HFFc6 (cell line): ENCODE results near the gene ANXA5. TPM values are rescaled to one million over a fixed set of nuclear protein-coding genes. Genes with fewer than 3 reads are reported as not detected.
A peak's percentile ranks its signal among the peaks of the same experiment; 100 is the strongest.
"Not testable (repeated sequence)": the region's sequence is repeated elsewhere in the genome, so short reads cannot be mapped to it uniquely, and the experiment has no call there.

Experiments
- DNase-seq: peaks from one replicate; pipeline ENCODE4 v3.0.0-alpha.2; 2018
- H3K27ac Mint-ChIP-seq: 2 replicates; pipeline ENCODE4 v1.8.0; 2020; ENCODE audit warnings: mild to moderate bottlenecking, mixed read lengths
- H3K27me3 Mint-ChIP-seq: 2 replicates; pipeline ENCODE4 v1.8.0; 2021; ENCODE audit warnings: mild to moderate bottlenecking, moderate library complexity, mixed read lengths; ENCODE audit not compliant: insufficient read depth
- H3K36me3 Mint-ChIP-seq: 2 replicates; pipeline ENCODE4 v1.8.0; 2021; ENCODE audit warnings: low read depth, mixed read lengths
- H3K4me1 Mint-ChIP-seq: 2 replicates; pipeline ENCODE4 v1.8.0; 2020; ENCODE audit warnings: low read depth, mixed read lengths
- H3K4me3 Mint-ChIP-seq: 2 replicates; pipeline ENCODE4 v1.8.0; 2020; ENCODE audit warnings: mild to moderate bottlenecking, moderate library complexity, mixed read lengths
- H3K9me3 Mint-ChIP-seq: 2 replicates; pipeline ENCODE4 v1.8.0; 2020; ENCODE audit warnings: mild to moderate bottlenecking, mixed read lengths
- total RNA-seq, 6 experiments: library from RNA; stranded (reverse); fragmentation: NEBNext Ultra II Directional; extraction: Animal tissue kit (Norgen Biotek cat#: 25700); gene quantifications; 2 replicates in 1 of 6; 3 replicates in 5 of 6; pipeline ENCODE4 v1.2.3, GENCODE V29; 2021
- TF ChIP-seq, protein P1 (sequence below): fragments of 200-600 bp; sonication (generic); IDR thresholded peaks from 2 replicates; pipeline ENCODE4 v1.5.0; 2021; ENCODE audit warnings: antibody characterized with exemption, mild to moderate bottlenecking

The ANXA5 gene
- total RNA-seq, 6 experiments from 2014 or later = 934 to 1,075 (median 1,012) TPM

DNA sequence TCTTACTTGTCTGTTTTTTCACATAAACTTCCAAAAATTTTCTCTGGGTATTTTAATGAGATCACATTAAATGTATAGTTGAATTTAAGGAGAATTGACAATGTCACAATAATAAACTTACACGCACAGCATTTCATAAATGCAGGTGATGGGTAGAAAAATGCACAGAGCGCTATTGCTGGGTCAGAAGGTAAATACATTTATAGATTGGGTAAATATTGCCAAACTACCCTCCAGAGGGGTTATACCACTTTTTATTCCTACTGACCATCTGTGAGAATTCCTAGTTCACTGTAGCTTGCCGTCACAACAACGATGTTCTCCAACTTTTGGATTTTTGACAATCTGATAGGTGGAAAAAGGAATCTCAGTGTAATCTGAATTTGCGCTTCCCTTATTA, 34.6 kb downstream of the ANXA5 start:
- Mint-ChIP-seq H3K27me3 (no peaks in the 10 kb centered on the region), H3K4me1 (peaks cover 27% of the 10 kb centered on the region), H3K4me3 (no peak overlapping the region), H3K36me3 (peaks cover 44% of the 10 kb centered on the region), H3K27ac (no peak overlapping the region), H3K9me3 (no peaks in the 10 kb centered on the region)
- TF ChIP-seq, protein P1, sequence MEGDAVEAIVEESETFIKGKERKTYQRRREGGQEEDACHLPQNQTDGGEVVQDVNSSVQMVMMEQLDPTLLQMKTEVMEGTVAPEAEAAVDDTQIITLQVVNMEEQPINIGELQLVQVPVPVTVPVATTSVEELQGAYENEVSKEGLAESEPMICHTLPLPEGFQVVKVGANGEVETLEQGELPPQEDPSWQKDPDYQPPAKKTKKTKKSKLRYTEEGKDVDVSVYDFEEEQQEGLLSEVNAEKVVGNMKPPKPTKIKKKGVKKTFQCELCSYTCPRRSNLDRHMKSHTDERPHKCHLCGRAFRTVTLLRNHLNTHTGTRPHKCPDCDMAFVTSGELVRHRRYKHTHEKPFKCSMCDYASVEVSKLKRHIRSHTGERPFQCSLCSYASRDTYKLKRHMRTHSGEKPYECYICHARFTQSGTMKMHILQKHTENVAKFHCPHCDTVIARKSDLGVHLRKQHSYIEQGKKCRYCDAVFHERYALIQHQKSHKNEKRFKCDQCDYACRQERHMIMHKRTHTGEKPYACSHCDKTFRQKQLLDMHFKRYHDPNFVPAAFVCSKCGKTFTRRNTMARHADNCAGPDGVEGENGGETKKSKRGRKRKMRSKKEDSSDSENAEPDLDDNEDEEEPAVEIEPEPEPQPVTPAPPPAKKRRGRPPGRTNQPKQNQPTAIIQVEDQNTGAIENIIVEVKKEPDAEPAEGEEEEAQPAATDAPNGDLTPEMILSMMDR = no peak
- DNase-seq = no peak

DNA sequence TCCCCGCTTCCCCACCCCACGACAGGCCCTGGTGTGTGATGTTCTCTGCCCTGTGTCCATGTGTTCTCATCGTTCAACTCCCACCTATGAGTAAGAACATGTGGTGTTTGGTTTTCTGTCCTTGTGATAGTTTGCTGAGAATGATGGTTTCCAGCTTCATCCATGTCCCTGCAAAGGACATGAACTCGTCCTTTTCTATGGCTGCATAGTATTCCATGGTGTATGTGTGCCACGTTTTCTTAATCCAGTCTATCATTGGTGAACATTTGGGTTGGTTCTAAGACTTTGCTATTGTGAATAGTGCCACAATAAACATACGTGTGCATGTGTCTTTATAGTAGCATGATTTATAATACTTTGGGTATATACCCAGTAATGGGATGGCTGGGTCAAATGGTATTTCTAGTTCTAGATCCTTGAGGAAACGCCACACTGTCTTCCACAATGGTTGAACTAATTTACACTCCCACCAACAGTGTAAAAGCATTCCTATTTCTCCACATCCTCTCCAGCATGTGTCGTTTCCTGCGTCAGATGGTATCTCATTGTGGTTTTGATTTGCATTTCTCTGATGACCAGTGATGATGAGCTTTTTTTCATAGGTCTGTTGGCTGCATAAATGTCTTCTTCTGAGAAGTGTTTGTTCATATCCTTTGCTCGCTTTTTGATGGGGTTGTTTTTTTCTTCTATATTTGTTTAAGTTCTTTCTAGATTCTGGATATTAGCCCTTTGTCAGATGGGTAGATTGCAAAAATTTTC, 36.4 kb downstream of the ANXA5 start:
- H3K4me3 Mint-ChIP-seq, DNase-seq, H3K27ac Mint-ChIP-seq, H3K9me3 Mint-ChIP-seq, H3K27me3 Mint-ChIP-seq: not testable (repeated sequence)
- H3K4me1 Mint-ChIP-seq = peaks cover 26% of the 10 kb centered on the region
- peaks cover 32% of the 10 kb centered on the region for H3K36me3 Mint-ChIP-seq

DNA sequence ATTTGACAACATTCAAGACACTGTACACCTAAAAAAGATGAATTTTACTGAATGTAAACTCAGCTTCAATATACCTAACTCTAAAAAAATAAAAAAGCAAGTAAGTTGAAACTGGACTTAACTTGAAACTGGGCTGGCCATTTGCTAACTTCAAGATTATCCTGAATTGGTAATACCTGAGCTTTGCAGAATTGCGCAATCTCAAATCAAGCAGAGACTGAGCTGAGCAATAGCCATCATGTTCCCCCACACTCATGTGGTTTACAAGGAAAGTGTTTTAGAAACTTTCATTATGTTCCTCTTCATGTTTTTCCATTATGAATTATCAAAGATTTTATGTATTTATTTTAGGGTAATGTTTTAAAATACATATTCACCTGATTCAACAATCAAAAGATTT, 38.7 kb downstream of the ANXA5 start:
- no peaks in the 10 kb centered on the region for H3K27me3 Mint-ChIP-seq
- no peaks in the 10 kb centered on the region for H3K9me3 Mint-ChIP-seq
- peaks cover 20% of the 10 kb centered on the region for H3K36me3 Mint-ChIP-seq
- H3K27ac Mint-ChIP-seq = no peak overlapping the region
- H3K4me3 Mint-ChIP-seq = no peak overlapping the region
- TF ChIP-seq, protein P1 = no peak
- no peak for DNase-seq
- peaks cover 24% of the 10 kb centered on the region for H3K4me1 Mint-ChIP-seq

DNA sequence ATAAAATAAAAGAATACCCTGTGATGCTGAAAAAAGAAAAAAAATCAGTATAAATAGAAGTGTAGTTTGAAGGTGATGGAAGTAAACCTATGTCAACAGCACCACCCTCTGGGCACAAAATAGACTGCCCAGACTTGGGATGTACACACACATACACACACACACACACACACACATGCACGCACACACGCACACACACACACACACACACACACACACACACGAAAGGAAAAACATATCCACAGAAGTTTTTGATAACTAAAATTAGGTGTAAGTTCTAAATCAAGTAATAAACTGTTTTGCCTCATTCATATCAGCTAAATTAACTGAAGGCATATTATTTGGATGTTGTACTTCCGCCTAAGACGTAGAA, 40.5 kb downstream of the ANXA5 start:
- H3K4me1 Mint-ChIP-seq = peaks cover 24% of the 10 kb centered on the region
- H3K4me3 Mint-ChIP-seq = no peak overlapping the region
- no peaks in the 10 kb centered on the region for H3K9me3 Mint-ChIP-seq
- TF ChIP-seq, protein P1 = peak; percentile 69
- H3K27ac Mint-ChIP-seq = no peak overlapping the region
- peak; percentile 78 for DNase-seq
- no peaks in the 10 kb centered on the region for H3K27me3 Mint-ChIP-seq
- peaks cover 9% of the 10 kb centered on the region; the same call in 1 of the 2 replicates for H3K36me3 Mint-ChIP-seq

DNA sequence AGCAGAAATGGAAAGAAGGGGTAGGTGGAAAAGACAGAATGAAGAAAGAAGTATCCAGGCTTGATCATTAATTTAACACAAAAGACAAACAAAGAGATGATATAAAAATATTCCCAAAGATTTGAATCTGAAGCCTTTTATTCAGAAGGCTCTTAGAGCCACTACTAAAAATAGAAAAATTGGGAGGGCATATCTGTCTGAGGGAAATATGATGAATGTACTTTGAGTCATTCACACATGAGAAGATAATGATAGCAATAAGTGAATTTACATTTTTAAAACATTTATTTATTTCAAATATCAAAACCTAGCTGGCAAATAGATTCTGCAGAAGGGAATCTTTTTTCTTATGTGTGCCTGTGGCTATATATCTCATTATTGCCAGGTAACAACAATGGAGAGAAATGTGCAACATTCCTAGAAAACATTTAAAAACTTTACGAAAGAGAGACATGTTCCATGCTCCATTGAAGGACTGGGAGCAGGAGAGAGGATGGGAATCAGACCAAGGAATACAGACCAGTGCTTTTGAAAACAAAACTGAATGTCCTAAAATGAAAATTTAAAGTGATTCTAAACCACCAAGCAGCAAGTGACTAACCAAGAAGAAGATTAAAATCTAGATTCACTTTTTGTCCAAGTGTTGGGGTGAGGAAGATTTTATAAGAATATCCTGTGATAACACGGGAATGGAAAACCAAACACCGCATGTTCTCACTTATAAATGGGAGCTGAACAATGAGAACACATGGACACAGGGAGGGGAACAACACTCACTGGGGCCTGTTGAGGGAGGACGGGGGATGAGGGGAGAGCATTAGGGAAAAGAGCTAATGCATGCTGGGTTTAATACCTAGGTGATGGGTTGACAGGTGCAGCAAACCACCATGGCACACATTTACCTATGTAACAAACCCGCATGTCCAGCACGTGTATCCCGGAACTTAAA, 41.2 kb downstream of the ANXA5 start:
- peaks cover 6% of the 10 kb centered on the region; the same call in 1 of the 2 replicates for H3K36me3 Mint-ChIP-seq
- H3K4me3 Mint-ChIP-seq = no peak overlapping the region
- H3K4me1 Mint-ChIP-seq = peaks cover 21% of the 10 kb centered on the region
- H3K9me3 Mint-ChIP-seq = no peaks in the 10 kb centered on the region
- TF ChIP-seq, protein P1 = no peak
- no peaks in the 10 kb centered on the region for H3K27me3 Mint-ChIP-seq
- H3K27ac Mint-ChIP-seq = peak overlapping the region; percentile 3; the same call in 1 of the 2 replicates
- DNase-seq = no peak

DNA sequence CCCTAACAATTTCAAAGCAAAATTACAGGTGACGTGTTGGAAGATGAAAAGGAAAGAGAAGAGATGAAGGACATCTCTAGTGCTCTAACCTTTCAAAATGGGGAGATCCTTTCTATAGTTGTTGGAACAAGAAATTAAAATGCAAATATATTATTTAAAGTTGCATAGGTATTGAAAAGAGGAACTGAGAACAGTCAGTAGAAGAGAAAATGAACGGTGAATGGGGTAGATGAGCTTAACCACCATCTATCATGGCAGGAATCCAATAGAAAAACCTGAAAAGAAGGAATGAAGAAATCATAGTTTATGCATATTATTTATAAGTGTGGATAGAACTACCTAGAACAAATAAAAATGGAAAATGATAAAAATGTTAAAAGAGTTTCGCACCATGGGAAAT, 42.0 kb downstream of the ANXA5 start:
- Mint-ChIP-seq H3K4me1 (peaks cover 20% of the 10 kb centered on the region), H3K4me3 (no peak overlapping the region), H3K9me3 (no peaks in the 10 kb centered on the region), H3K27me3 (no peaks in the 10 kb centered on the region), H3K27ac (no peak overlapping the region), H3K36me3 (no peaks in the 10 kb centered on the region)
- TF ChIP-seq, protein P1 = no peak
- no peak for DNase-seq
